HG02884 (cell line): ENCODE results near the gene GJB5.

Experiments
- ATAC-seq: cut with Tn5 transposase; IDR thresholded peaks from one replicate; pipeline ENCODE4 v1.9.1; 2021; ENCODE audit warnings: mild to moderate bottlenecking, moderate library complexity; ENCODE audit not compliant: unreplicated experiment

The GJB5 gene

GRCh38 chr1:34744851-34745250 is 10.0 kb upstream of the GJB5 start:
- no peak for ATAC-seq

GRCh38 chr1:34745666-34746065 is 9.2 kb upstream of the GJB5 start:
- no peak for ATAC-seq

GRCh38 chr1:34746101-34746500 is 8.7 kb upstream of the GJB5 start:
- no peak for ATAC-seq

DNA sequence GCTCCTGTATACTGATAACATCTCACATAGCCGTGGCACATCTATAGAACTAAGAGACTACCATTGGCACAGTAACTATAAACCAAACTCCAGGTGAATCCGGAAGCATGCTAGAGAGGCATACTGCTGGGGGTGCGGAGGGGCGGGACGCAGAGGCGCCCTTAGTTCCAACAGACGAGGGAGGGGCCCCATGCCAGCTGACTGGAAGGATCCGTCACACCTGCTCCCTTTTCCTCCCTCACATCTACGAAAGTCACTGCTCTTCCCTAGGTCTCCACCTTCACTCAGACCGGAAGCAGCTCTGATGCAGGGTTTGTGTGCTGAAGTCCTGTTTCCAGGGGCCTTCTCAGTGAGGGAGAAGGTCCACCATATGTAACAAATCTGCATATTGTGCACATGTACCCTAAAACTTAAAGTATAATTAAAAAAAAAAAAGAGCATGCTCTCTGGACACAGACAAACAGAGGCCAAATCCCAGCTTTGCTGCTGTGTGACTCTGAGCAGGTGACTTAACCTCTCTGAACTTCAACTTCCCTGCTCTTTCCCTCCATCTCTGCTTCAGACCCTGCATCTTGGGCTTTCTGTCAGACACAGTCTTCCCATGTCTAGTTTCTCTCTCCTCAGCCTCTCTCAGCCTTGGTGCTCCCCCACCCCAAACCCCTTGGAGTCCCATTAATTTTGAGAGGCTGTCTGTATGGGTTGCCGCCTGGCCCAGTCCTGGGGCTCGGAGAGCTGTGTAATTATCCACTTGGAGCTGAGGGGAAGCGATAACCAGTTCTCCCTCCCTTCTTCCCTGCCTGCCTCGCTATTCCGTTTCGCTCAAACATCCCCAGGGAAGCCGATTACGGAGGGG is 7.8 kb upstream of the GJB5 start:
- ATAC-seq: no peak

GRCh38 chr1:34747638-34747941 is 7.3 kb upstream of the GJB5 start:
- no peak for ATAC-seq

- no peak for ATAC-seq
These were observed 4.9 kb upstream of the GJB5 start for GRCh38 chr1:34749992-34750391.

- no peak for ATAC-seq
These were observed 4.2 kb upstream of the GJB5 start for GRCh38 chr1:34750610-34751009.

DNA sequence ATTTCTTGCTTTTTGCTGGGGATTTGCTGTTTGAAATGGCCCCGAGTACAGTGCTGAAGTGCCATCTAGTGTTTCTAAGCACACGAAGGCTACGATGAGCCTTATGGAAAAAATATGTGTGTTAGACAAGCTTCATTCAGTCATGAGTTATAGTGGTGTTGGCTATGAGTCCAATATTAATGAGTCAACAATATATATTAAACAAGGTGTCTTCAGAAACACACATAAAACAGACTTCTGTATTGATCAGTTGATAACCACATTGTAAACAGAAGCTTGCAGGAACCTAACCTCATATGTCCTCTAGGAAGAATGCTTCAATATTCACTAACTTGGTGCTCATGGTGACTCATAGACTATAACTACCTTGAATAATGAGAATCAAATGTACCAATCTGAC is 1.7 kb upstream of the GJB5 start:
- ATAC-seq: no peak

DNA sequence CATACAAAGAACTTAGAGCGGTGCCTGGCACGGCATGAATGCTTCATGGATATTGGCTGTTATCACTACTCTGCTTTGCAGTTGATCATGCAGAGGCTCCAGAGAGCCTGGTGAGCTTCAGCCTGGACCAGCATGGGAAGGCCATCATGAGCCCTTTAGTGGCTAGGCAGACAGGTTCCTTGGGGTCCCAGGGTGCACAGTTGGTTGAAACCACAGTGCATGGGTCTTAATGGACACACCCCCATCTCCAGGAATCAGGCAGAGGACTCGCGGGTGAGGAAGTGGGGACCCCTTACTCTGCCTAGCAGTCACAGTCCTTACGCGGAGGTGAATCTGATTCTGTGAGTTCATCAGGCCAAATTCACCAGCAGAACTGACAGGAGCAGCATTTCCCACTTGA is 1.1 kb downstream of the GJB5 start:
- no peak for ATAC-seq

DNA sequence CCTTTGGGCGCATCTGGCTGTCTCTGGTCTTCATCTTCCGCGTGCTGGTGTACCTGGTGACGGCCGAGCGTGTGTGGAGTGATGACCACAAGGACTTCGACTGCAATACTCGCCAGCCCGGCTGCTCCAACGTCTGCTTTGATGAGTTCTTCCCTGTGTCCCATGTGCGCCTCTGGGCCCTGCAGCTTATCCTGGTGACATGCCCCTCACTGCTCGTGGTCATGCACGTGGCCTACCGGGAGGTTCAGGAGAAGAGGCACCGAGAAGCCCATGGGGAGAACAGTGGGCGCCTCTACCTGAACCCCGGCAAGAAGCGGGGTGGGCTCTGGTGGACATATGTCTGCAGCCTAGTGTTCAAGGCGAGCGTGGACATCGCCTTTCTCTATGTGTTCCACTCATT is 2.5 kb downstream of the GJB5 start:
- no peak for ATAC-seq

DNA sequence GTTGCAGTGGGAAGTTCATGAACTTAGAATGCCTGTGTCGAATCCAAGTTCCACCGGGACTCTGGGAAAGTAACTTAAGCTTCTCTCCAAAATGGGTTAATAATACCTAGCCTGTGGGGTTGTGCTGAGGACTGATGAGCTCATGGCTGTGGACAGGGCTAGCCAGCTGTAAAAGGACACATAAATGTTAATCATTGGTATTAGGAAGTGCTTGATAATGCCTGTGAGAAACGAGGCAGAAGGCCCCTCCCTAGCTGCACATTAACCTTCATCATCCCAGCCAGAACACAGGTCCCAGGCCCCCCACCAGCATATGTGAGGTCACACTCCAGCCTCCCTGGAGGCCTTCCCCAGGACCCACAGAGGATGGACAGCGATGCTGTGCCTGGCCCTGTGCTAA is 3.9 kb downstream of the GJB5 start:
- no peak for ATAC-seq

GRCh38 chr1:34759503-34760357 is 4.9 kb downstream of the GJB5 start, which contains the start of gene GJB4:
GJB4 (plus strand) TSS chr1:34759740; CDS start chr1:34761255, 1,515 bp downstream.
- ATAC-seq: no peak

- no peak for ATAC-seq
These were observed 6.4 kb downstream of the GJB5 start for GRCh38 chr1:34761176-34761761.

DNA sequence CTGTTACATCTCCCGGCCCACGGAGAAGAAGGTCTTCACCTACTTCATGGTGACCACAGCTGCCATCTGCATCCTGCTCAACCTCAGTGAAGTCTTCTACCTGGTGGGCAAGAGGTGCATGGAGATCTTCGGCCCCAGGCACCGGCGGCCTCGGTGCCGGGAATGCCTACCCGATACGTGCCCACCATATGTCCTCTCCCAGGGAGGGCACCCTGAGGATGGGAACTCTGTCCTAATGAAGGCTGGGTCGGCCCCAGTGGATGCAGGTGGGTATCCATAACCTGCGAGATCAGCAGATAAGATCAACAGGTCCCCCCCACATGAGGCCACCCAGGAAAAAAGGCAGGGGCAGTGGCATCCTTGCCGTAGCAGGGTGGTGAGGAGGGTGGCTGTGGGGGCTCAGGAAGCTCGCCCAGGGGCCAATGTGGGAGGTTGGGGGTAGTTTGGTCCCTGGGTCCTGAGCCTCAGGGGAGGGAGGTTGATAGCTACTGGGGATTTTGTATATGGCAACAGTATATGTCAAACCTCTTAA is 7.0 kb downstream of the GJB5 start:
- ATAC-seq: no peak

GRCh38 chr1:34762474-34763141 is 7.8 kb downstream of the GJB5 start:
- ATAC-seq: no peak

GRCh38 chr1:34763142-34763781 is 8.4 kb downstream of the GJB5 start:
- ATAC-seq: no peak

GRCh38 chr1:34768856-34769255 is 14.0 kb downstream of the GJB5 start:
- ATAC-seq: no peak

GRCh38 chr1:34770891-34771504 is 16.2 kb downstream of the GJB5 start:
- no peak for ATAC-seq

GRCh38 chr1:34771573-34772371 is 16.9 kb downstream of the GJB5 start:
- ATAC-seq: no peak
